Spleen (tissue), 11 donors: ENCODE results near the gene ZNF700. TPM values are rescaled to one million over a fixed set of nuclear protein-coding genes. Genes with fewer than 3 reads are reported as not detected.

Experiments used
- DNase-seq: peaks from one replicate; pipeline ENCODE4 v3.0.0-alpha.2; 2020
- H3K27ac ChIP-seq, 8 donors: fragments of 200-600 bp; sonication (generic) in 7 of 8; 1 replicate in 4 of 8; 2 replicates in 4 of 8; pipeline versions ENCODE4 v1.5.0 to v1.8.0; 2016 to 2021; ENCODE audit warnings: inconsistent platforms in 4 of 8, mild to moderate bottlenecking in 4 of 8, moderate library complexity in 1 of 8
- H3K27me3 ChIP-seq, 7 donors: fragments of 200-600 bp; sonication (generic) in 6 of 7; replicated peaks in 1 of 7; 1 replicate in 4 of 7; 2 replicates in 3 of 7; pipeline versions ENCODE4 v1.5.0 to v1.8.0; 2016 to 2021; ENCODE audit warnings: inconsistent platforms in 3 of 7, mild to moderate bottlenecking in 1 of 7
- H3K36me3 ChIP-seq, 6 donors: fragments of 200-600 bp; sonication (generic) in 5 of 6; 1 replicate in 4 of 6; 2 replicates in 2 of 6; pipeline versions ENCODE4 v1.5.0 to v1.8.0; 2016 to 2021; ENCODE audit warnings: inconsistent platforms in 2 of 6
- H3K4me1 ChIP-seq, 6 donors: fragments of 200-600 bp; sonication (generic) in 5 of 6; 1 replicate in 3 of 6; 2 replicates in 3 of 6; pipeline versions ENCODE4 v1.5.0 to v1.8.0; 2016 to 2021; ENCODE audit warnings: inconsistent platforms in 3 of 6
- H3K4me3 ChIP-seq, 8 donors: fragments of 200-600 bp; sonication (generic) in 7 of 8; 1 replicate in 4 of 8; 2 replicates in 4 of 8; pipeline versions ENCODE4 v1.5.0 to v1.8.0; 2016 to 2021; ENCODE audit warnings: inconsistent platforms in 4 of 8, mild to moderate bottlenecking in 4 of 8, moderate library complexity in 2 of 8
- H3K9me3 ChIP-seq, 8 donors: fragments of 200-600 bp; sonication (generic) in 7 of 8; 1 replicate in 4 of 8; 2 replicates in 4 of 8; pipeline versions ENCODE4 v1.5.0 to v1.8.0; 2016 to 2021; ENCODE audit warnings: inconsistent platforms in 4 of 8
- CTCF ChIP-seq, 11 experiments: fragments of 200-600 bp in 7 of 11; fragments of 450-650 bp in 4 of 11; sonication (generic) in 4 of 11; IDR thresholded peaks in 8 of 11; conservative IDR thresholded peaks in 3 of 11; 1 replicate in 7 of 11; 2 replicates in 4 of 11; pipeline versions ENCODE4 v1.4.0 to v1.8.0; 2016 to 2021; ENCODE audit warnings: antibody characterized with exemption in 11 of 11, inconsistent platforms in 4 of 11, mild to moderate bottlenecking in 1 of 11
- POLR2A ChIP-seq, 3 donors: fragments of 450-650 bp; IDR thresholded peaks; one replicate each; pipeline ENCODE4 v1.5.1; 2017; ENCODE audit warnings: antibody characterized with exemption in 3 of 3, mild to moderate bottlenecking in 1 of 3
- POLR2AphosphoS5 ChIP-seq, 3 donors: sonication (generic); formaldehyde crosslinking; IDR thresholded peaks; one replicate each; pipeline ENCODE4 v1.5.1; 2017; ENCODE audit warnings: antibody characterized with exemption in 3 of 3
- WGBS, 5 donors: extraction: QIAGEN DNeasy Blood & Tissue Kit in 3 of 5; methylation state at CpG; one replicate each; pipeline versions ENCODE4 v1.1.5 to v1.1.7; 2013 to 2018; 5-methylcytosine and 5-hydroxymethylcytosine counted together
- intact Hi-C: fragments of 100-400 bp; cut with DNase I; formaldehyde crosslinking; loops from one replicate; pipeline ENCODE4 v1.15.0; 2023; ENCODE audit warnings: low total_unique reads
- polyA plus RNA-seq, 3 donors: library from polyadenylated mRNA; stranded (reverse); fragments of 200-250 nt; gene quantifications; one replicate each; pipeline ENCODE4 v1.2.1, GENCODE V29; 2013
- total RNA-seq, 7 donors: library from RNA; depleted of rRNA in 3 of 7; stranded (reverse); fragments of >200 nt in 3 of 7; fragmentation: NEBNext Ultra II Directional in 4 of 7; extraction: Animal tissue kit (Norgen Biotek cat#: 25700) in 4 of 7; gene quantifications; one replicate each; pipeline versions ENCODE4 v1.1.0 to v1.2.1, GENCODE V29; 2016 to 2021
- donor health status: healthy with polysubstance abuse.
- donor health status: DM: no; HTN: no; CAD: no; lungs with moderate emphysema.
- donor health status: DM: no; HTN: no; CAD: no.
- donor health status: Bipolar disorder and iron deficiency.
- donor health status: healthy.
- donor health status: DM: no; HTN: no; CAD: no.
- donor health status: DM: yes; HTN: yes; CAD: no.

ZNF700 gene
- total and polyA plus RNA-seq, 10 donors = 12.2 to 34.0 (median 24.3) TPM

GRCh38 chr19:11964858-11965645, 40.1 kb downstream of the ZNF700 start, which contains the start of gene ZNF763:
TSS of gene ZNF763 (plus strand) at chr19:11965040. CDS start at chr19:11965209, 169 bp downstream.
- Histone ChIP-seq H3K27ac (peak within 1 kb of the TSS; percentile 93 to 99 (median 98)), H3K27me3 (no peaks in the 10 kb centered on the region), H3K36me3 (peaks cover 0 to 5% (median 0%) of the 10 kb centered on the region in 6 donors), H3K4me3 (peak within 1 kb of the TSS; percentile 47 to 83 (median 74)), H3K4me1 (peaks cover 10 to 32% (median 23%) of the 10 kb centered on the region in 6 donors), H3K9me3 (no peaks in the 10 kb centered on the region)
- WGBS, 5 donors = 0 to 1% (median 1%) methylated on average over 22 to 47 of the region's 47 CpGs
- intact Hi-C loops = no loop called here
- peak in 2 of 3 donors; percentile 40 to 53 for TF ChIP-seq POLR2A (IDR thresholded peaks at IDR 0.05)
- TF ChIP-seq POLR2AphosphoS5 (IDR thresholded peaks at IDR 0.05) = peak; percentile 83 to 88 (median 86)
- peak in 1 of 11 experiments; percentile 26 for TF ChIP-seq CTCF (IDR thresholded peaks at IDR 0.05 in 8 of 11, conservative IDR thresholded peaks at IDR 0.05 in 3 of 11)
- DNase-seq = peak; percentile 98

GRCh38 chr19:11970174-11970573, 45.3 kb downstream of the ZNF700 start:
- WGBS, 5 donors = 63 to 73% (median 67%) methylated on average over 1 of the region's 1 CpG
- H3K27ac ChIP-seq = no peak overlapping the region
- intact Hi-C loops = no loop called here
- H3K27me3 ChIP-seq = no peaks in the 10 kb centered on the region
- no peak overlapping the region for H3K4me3 ChIP-seq
- TF ChIP-seq POLR2A (IDR thresholded peaks at IDR 0.05) (no peak), CTCF (IDR thresholded peaks at IDR 0.05 in 8 of 11, conservative IDR thresholded peaks at IDR 0.05 in 3 of 11) (no peak), POLR2AphosphoS5 (IDR thresholded peaks at IDR 0.05) (no peak)
- no peak for DNase-seq
- H3K9me3 ChIP-seq = peaks cover 0 to 20% (median 3%) of the 10 kb centered on the region in 8 donors
- peaks cover 0 to 17% (median 13%) of the 10 kb centered on the region in 6 donors for H3K4me1 ChIP-seq
- H3K36me3 ChIP-seq = no peaks in the 10 kb centered on the region

- 56 to 85% (median 75%) methylated on average over 2 of the region's 2 CpGs for WGBS, 5 donors
- intact Hi-C loops = no loop called here
- DNase-seq = no peak
- Histone ChIP-seq H3K9me3 (peaks cover 0 to 28% (median 9%) of the 10 kb centered on the region in 8 donors), H3K27ac (peak overlapping the region in 6 of 8 donors; percentile 14 to 72 (median 50)), H3K4me1 (peaks cover 0 to 8% (median 5%) of the 10 kb centered on the region in 6 donors), H3K4me3 (peak overlapping the region in 1 of 8 donors; percentile 6), H3K27me3 (no peaks in the 10 kb centered on the region), H3K36me3 (no peaks in the 10 kb centered on the region)
- no peak for TF ChIP-seq POLR2AphosphoS5 (IDR thresholded peaks at IDR 0.05)
- no peak for TF ChIP-seq CTCF (IDR thresholded peaks at IDR 0.05 in 8 of 11, conservative IDR thresholded peaks at IDR 0.05 in 3 of 11)
- TF ChIP-seq POLR2A (IDR thresholded peaks at IDR 0.05) = no peak
Measured at GRCh38 chr19:11971041-11971440, 46.1 kb downstream of the ZNF700 start.
